NCI-H146 (cell line): ENCODE results near the gene EVPL.

ENCODE experiments used
- DNase-seq: peaks from one replicate; lab custom pipeline; 2025; lab: John Stamatoyannopoulos, UW

The EVPL gene

DNA sequence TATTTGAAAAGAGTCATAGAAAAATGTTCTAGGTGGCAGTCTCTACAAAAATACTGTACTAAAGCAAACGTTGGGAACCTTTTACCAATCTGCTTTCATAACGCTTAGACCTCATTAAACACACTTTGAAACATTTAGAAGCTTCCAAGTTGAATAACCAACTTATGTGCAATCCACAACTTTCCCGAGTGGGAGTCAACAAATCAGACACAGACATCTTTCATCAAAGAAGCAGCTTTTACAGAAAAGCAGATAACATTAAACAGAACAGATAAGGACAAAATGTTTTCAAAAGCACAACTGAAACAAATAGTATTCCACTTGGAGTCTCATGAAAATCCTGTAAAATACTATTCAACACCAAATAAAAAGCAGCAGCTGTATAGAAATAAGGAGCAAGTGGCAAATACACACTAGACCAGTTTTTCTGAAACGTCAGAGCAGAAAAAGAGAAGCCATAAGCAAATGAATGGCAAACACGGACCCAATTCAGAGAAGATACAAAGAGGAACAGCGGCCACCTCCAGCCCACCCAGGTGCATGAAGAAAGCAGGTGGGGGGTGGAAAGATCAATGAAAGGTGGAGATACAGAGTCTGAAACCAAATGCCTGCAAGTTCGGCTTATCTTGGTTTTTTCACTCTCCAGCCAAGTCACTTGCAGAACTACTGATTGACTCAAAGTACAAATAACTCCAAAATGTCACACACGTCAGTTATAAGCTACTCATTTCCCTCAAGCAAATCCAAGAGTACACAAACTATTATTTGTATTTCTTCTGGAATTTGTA is 67.9 kb downstream of the EVPL start:
- DNase-seq: no peak
